OCI-LY7 (cell line): ENCODE data around the gene MOB1B. TPM values are rescaled to one million over a fixed set of nuclear protein-coding genes. Genes with fewer than 3 reads are reported as not detected.
"Not testable (repeated sequence)": the region's sequence is repeated elsewhere in the genome, so short reads cannot be mapped to it uniquely, and the experiment has no call there.

Source experiments
- BruUV-seq: library from RNA; stranded (reverse); fragments of 400-500 nt; replicated peaks from 2 replicates; lab custom pipeline; 2021; lab: Mats Ljungman, UMichigan
- CTCF ChIA-PET: fragments of 300-600 bp; sonication (Branson Sonifier 250); formaldehyde crosslinking; loops from one replicate; lab custom pipeline; 2022; ENCODE audit warnings: antibody characterized with exemption; ENCODE audit not compliant: unreplicated experiment; lab: Charles Lee
- POLR2A ChIA-PET: fragments of 300-600 bp; sonication (Branson Sonifier 250); formaldehyde crosslinking; loops from one replicate; lab custom pipeline; 2022; ENCODE audit warnings: antibody characterized with exemption; lab: Charles Lee
- DNase-seq: peaks from one replicate; pipeline ENCODE4 v3.0.0-alpha.2; 2015; ENCODE audit warnings: low spot score
- H2AFZ ChIP-seq: fragments of 200-600 bp; sonication (generic), shearing (Covaris generic); 2 replicates; pipeline ENCODE4 v1.6.1; 2014; ENCODE audit warnings: mild to moderate bottlenecking, antibody characterized with exemption, low read length, moderate library complexity
- H3K27ac ChIP-seq: fragments of 200-600 bp; sonication (generic); 2 replicates; pipeline ENCODE4 v1.5.1; 2014; ENCODE audit warnings: mixed run types, low read depth, mild to moderate bottlenecking, moderate library complexity, low read length, inconsistent platforms; ENCODE audit not compliant: poor library complexity, severe bottlenecking
- H3K36me3 ChIP-seq: fragments of 200-600 bp; sonication (generic); 2 replicates; pipeline ENCODE4 v1.6.1; 2014; ENCODE audit warnings: mild to moderate bottlenecking, antibody characterized with exemption, low read length, moderate library complexity, mixed read lengths; ENCODE audit not compliant: insufficient read depth
- H3K4me1 ChIP-seq: fragments of 200-600 bp; sonication (generic); 2 replicates; pipeline ENCODE4 v1.5.1; 2014; ENCODE audit warnings: mild to moderate bottlenecking, low read length; ENCODE audit not compliant: insufficient read depth, poor library complexity, severe bottlenecking
- H3K4me2 ChIP-seq: fragments of 200-600 bp; sonication (generic); 2 replicates; pipeline ENCODE4 v1.6.1; 2014; ENCODE audit warnings: mild to moderate bottlenecking, low read length
- H3K4me3 ChIP-seq: fragments of 200-600 bp; sonication (generic); 2 replicates; pipeline ENCODE4 v1.5.1; 2014; ENCODE audit warnings: mild to moderate bottlenecking, low read depth, low read length; ENCODE audit not compliant: poor library complexity, severe bottlenecking
- H3K79me2 ChIP-seq: fragments of 200-600 bp; sonication (generic); 2 replicates; pipeline ENCODE4 v1.6.1; 2016; ENCODE audit warnings: low read depth, mild to moderate bottlenecking, low read length, moderate library complexity, mixed read lengths; ENCODE audit not compliant: insufficient read depth
- H3K9me2 ChIP-seq: fragments of 200-600 bp; sonication (generic); 2 replicates; pipeline ENCODE4 v1.6.1; 2016; ENCODE audit warnings: mild to moderate bottlenecking, low read length, mixed read lengths; ENCODE audit not compliant: insufficient read depth
- H3K9me3 ChIP-seq: fragments of 200-600 bp; sonication (generic); 2 replicates; pipeline ENCODE4 v1.6.1; 2014; ENCODE audit warnings: mild to moderate bottlenecking, mixed run types, low read length, mixed read lengths
- H4K20me1 ChIP-seq: fragments of 200-600 bp; sonication (generic); 2 replicates; pipeline ENCODE4 v1.6.1; 2014; ENCODE audit warnings: mild to moderate bottlenecking, antibody characterized with exemption, low read length, moderate library complexity, mixed read lengths; ENCODE audit not compliant: insufficient read depth
- CTCF ChIP-seq: fragments of 200-600 bp; sonication (generic); conservative IDR thresholded peaks from 2 replicates; pipeline ENCODE4 v1.5.1; 2014; ENCODE audit warnings: mild to moderate bottlenecking, antibody characterized with exemption, low read length, moderate library complexity, mixed read lengths
- EZH2phosphoT487 ChIP-seq: fragments of 200-600 bp; sonication (generic); IDR thresholded peaks from 2 replicates; pipeline ENCODE4 v1.6.1; 2018; ENCODE audit warnings: low read depth, borderline replicate concordance, mild to moderate bottlenecking, mixed run types, antibody characterized with exemption, low read length, moderate library complexity, mixed read lengths
- intact Hi-C: fragments of 100-400 bp; cut with micrococcal nuclease; formaldehyde crosslinking; loops from one replicate; pipeline ENCODE4 v1.10.0; 2022; ENCODE audit not compliant: unreplicated experiment
- total RNA-seq, 2 experiments: library from RNA; depleted of rRNA in 1 of 2; stranded (reverse); fragments of >200 nt in 1 of 2; shearing (Covaris generic) in 1 of 2; gene quantifications; 2 replicates each; pipeline ENCODE4 v1.2.3, GENCODE V29; 2014 to 2022

The MOB1B gene
- total RNA-seq, 2 experiments from 2014 or later: 4.7 to 22.4 TPM

GRCh38 chr4:71004281-71004851, 102.2 kb downstream of the MOB1B start:
- H3K4me2 ChIP-seq: peak overlapping the region; percentile 90
- peak overlapping the region; percentile 53 for H3K4me3 ChIP-seq
- peaks cover 79% of the 10 kb centered on the region for H3K36me3 ChIP-seq
- peaks cover 4% of the 10 kb centered on the region; the same call in 1 of the 2 replicates for H3K9me3 ChIP-seq
- peaks cover 100% of the 10 kb centered on the region for H3K79me2 ChIP-seq
- peak overlapping the region; percentile 65 for H3K27ac ChIP-seq
- no peak overlapping the region for H2AFZ ChIP-seq
- CTCF ChIA-PET: interaction anchor here (0.9 to 1.1 kb wide), 2 partner anchors 9 to 11 kb away, joined by 4 to 5 read pairs; partner anchors contain the start of gene DCK
- no peak for TF ChIP-seq EZH2phosphoT487
- peak; percentile 57 for TF ChIP-seq CTCF
- no peaks in the 10 kb centered on the region for H3K9me2 ChIP-seq
- no TSS peak for BruUV-seq
- DNase-seq: peak; percentile 71
- intact Hi-C loops: no loop called here
- H3K4me1 ChIP-seq: peaks cover 89% of the 10 kb centered on the region
- POLR2A ChIA-PET: interaction anchor here (0.8 to 9.5 kb wide), 5 partner anchors 9 to 270 kb away, joined by 3 to 108 read pairs (median 3); partner anchors contain the start of gene DCK
- peaks cover 28% of the 10 kb centered on the region; the same call in 1 of the 2 replicates for H4K20me1 ChIP-seq

- peak overlapping the region; percentile 90 for H3K4me2 ChIP-seq
- peak overlapping the region; percentile 53 for H3K4me3 ChIP-seq
- H3K9me2 ChIP-seq, CTCF ChIA-PET, BruUV-seq, H2AFZ ChIP-seq, H3K9me3 ChIP-seq, intact Hi-C loops, DNase-seq: not testable (repeated sequence)
- peaks cover 95% of the 10 kb centered on the region for H3K4me1 ChIP-seq
- POLR2A ChIA-PET: interaction anchor here (0.7 to 9.5 kb wide), 4 partner anchors 10 to 398 kb away, joined by 3 to 108 read pairs (median 4); partner anchors contain the start of gene DCK
- peaks cover 31% of the 10 kb centered on the region; the same call in 1 of the 2 replicates for H4K20me1 ChIP-seq
- H3K36me3 ChIP-seq: peaks cover 79% of the 10 kb centered on the region
- H3K27ac ChIP-seq: peak overlapping the region; percentile 65
- H3K79me2 ChIP-seq: peaks cover 100% of the 10 kb centered on the region
Measured at GRCh38 chr4:71005025-71005424, 102.9 kb downstream of the MOB1B start.

GRCh38 chr4:71006203-71006907, 104.2 kb downstream of the MOB1B start:
- H3K9me3 ChIP-seq: peaks cover 2% of the 10 kb centered on the region; the same call in 1 of the 2 replicates
- no peak for TF ChIP-seq EZH2phosphoT487
- TF ChIP-seq CTCF: no peak
- intact Hi-C loops: loop anchor here (1.0 to 2.0 kb wide), 2 partner anchors 9 to 168 kb away; partner anchors contain the start of gene GRSF1
- H2AFZ ChIP-seq: no peak overlapping the region
- peaks cover 100% of the 10 kb centered on the region for H3K79me2 ChIP-seq
- BruUV-seq: no TSS peak
- peak overlapping the region; percentile 53 for H3K4me3 ChIP-seq
- POLR2A ChIA-PET: interaction anchor here (0.7 to 9.5 kb wide), 2 partner anchors 11 to 316 kb away, joined by 3 to 108 read pairs; partner anchors contain the start of gene DCK
- H3K36me3 ChIP-seq: peaks cover 77% of the 10 kb centered on the region
- no peaks in the 10 kb centered on the region for H3K9me2 ChIP-seq
- peak overlapping the region; percentile 63 for H3K4me2 ChIP-seq
- DNase-seq: peak; percentile 69
- peaks cover 87% of the 10 kb centered on the region for H3K4me1 ChIP-seq
- CTCF ChIA-PET: no interaction called here
- peaks cover 31% of the 10 kb centered on the region; the same call in 1 of the 2 replicates for H4K20me1 ChIP-seq
- H3K27ac ChIP-seq: peak overlapping the region; percentile 65
